Chondrocyte (in vitro differentiated cells): Measurements from ENCODE around the gene KLHL18. TPM values are rescaled to one million over a fixed set of nuclear protein-coding genes. Genes with fewer than 3 reads are reported as not detected.
"Not testable (repeated sequence)": the region's sequence is repeated elsewhere in the genome, so short reads cannot be mapped to it uniquely, and the experiment has no call there.

ENCODE experiments used
- DNase-seq: peaks from one replicate; pipeline ENCODE4 v3.0.0; 2021; ENCODE audit warnings: mixed read lengths, low spot score
- H3K27ac Mint-ChIP-seq: one replicate; pipeline ENCODE4 v1.8.0; 2021; ENCODE audit warnings: mild to moderate bottlenecking, moderate library complexity, mixed read lengths; ENCODE audit not compliant: unreplicated experiment
- H3K27me3 Mint-ChIP-seq: 2 replicates; pipeline ENCODE4 v1.8.0; 2021; ENCODE audit warnings: low read depth, mixed read lengths
- H3K36me3 Mint-ChIP-seq: 2 replicates; pipeline ENCODE4 v1.8.0; 2021; ENCODE audit warnings: low read depth, mixed read lengths
- H3K4me1 Mint-ChIP-seq: 2 replicates; pipeline ENCODE4 v1.8.0; 2021; ENCODE audit warnings: low read depth, mild to moderate bottlenecking, mixed read lengths
- H3K4me3 Mint-ChIP-seq: one replicate; pipeline ENCODE4 v1.8.0; 2021; ENCODE audit warnings: mild to moderate bottlenecking, moderate library complexity, mixed read lengths; ENCODE audit not compliant: unreplicated experiment
- H3K9me3 Mint-ChIP-seq: 2 replicates; pipeline ENCODE4 v1.8.0; 2021; ENCODE audit warnings: low read depth, mixed read lengths
- total RNA-seq: library from RNA; stranded (reverse); gene quantifications from 3 replicates; pipeline ENCODE4 v1.2.1, GENCODE V29; 2021
- TF ChIP-seq, protein P1 (sequence below): fragments of 200-600 bp; sonication (generic); IDR thresholded peaks from 2 replicates; pipeline ENCODE4 v1.5.0; 2021; ENCODE audit warnings: antibody characterized with exemption, mild to moderate bottlenecking, moderate library complexity

The KLHL18 gene
- total RNA-seq, 1 donor from 2014 or later = 31.9 TPM

DNA sequence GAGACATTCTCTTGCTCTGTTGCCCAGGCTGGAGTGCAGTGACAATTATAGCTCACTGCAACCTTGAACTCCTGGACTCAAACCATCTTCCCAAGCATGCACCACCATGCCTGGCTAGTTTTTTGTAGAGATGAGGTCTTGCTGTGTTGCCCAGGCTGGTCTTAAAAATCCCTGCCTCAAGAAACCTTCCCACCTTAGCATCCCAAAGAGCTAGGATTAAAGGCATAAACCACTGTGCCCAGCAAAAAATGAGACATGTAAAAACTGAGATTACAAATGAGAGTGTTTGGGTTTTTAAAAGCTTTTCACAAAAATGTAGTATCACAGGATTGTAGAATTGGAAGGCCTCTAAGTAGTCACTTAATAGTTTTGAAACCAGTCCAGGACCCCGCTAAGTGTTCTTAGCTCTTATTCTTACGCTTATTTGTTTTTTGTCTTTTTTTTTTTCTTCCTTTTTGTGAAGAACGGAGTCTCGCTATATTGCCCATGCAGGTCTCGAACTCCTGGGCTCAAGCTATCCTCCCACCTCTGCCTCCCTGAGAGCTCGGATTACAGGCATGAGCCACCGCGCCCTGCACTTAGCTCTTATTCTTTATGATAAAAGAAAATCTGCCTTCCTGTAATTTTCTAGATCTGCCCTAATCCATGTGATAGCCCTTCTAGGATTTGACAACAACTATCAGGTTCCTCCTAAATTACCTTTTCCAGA, 31.5 kb downstream of the KLHL18 start:
- Mint-ChIP-seq H3K27ac (no peak overlapping the region), H3K9me3 (no peaks in the 10 kb centered on the region), H3K27me3 (no peaks in the 10 kb centered on the region), H3K4me3 (no peak overlapping the region), H3K4me1 (peaks cover 20% of the 10 kb centered on the region), H3K36me3 (peaks cover 3% of the 10 kb centered on the region)
- no peak for DNase-seq
- TF ChIP-seq, protein P1, sequence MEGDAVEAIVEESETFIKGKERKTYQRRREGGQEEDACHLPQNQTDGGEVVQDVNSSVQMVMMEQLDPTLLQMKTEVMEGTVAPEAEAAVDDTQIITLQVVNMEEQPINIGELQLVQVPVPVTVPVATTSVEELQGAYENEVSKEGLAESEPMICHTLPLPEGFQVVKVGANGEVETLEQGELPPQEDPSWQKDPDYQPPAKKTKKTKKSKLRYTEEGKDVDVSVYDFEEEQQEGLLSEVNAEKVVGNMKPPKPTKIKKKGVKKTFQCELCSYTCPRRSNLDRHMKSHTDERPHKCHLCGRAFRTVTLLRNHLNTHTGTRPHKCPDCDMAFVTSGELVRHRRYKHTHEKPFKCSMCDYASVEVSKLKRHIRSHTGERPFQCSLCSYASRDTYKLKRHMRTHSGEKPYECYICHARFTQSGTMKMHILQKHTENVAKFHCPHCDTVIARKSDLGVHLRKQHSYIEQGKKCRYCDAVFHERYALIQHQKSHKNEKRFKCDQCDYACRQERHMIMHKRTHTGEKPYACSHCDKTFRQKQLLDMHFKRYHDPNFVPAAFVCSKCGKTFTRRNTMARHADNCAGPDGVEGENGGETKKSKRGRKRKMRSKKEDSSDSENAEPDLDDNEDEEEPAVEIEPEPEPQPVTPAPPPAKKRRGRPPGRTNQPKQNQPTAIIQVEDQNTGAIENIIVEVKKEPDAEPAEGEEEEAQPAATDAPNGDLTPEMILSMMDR = no peak

DNA sequence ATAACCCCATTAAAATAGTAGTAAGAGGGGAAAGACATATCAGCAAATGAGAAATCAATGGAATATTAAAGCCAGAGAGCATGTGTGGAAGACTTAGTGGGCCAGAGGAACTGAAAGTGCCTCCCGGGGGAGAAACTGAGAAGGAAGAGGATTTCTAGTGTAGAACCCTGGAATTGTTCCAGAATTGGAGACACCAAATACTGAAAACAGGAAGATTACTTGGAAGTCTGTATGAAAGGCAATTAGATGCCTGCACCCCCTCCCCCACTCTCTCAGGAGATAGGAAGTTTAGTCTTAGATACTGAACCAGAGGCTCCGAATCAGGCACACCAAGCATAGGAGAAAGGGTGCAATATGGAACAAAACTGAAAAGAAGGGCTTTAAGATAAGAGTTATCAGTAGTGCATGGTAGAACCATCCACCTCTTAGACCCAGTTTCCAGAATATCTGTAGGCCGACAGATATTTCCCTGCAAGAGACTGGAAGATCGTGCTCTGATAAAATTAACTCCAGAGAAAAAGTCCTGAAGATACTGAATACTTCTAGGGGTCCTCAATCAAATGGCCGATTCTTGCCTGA, 32.4 kb downstream of the KLHL18 start:
- no peak for DNase-seq
- Mint-ChIP-seq H3K27me3 (no peaks in the 10 kb centered on the region), H3K27ac (no peak overlapping the region), H3K36me3 (peaks cover 3% of the 10 kb centered on the region), H3K9me3 (no peaks in the 10 kb centered on the region), H3K4me1 (peaks cover 21% of the 10 kb centered on the region), H3K4me3 (no peak overlapping the region)
- TF ChIP-seq, protein P1 = no peak

DNA sequence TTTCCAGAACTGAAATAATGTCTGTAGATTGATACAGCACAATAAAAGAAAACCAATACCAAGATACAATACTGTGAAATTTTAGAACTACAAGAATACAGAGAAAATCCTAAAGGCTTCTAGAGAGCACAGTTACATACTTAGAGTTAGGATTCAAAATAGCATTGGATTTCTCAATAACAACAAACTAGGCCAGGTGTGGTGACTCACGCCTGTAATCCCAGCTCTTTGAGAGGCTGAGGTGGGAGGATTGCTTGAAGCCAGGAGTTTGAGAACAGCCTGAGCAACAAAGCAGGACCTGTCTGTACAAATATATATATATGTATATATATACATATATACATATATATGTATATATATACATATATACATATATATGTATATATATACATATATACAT, 33.4 kb downstream of the KLHL18 start:
- H3K27me3 Mint-ChIP-seq = not testable (repeated sequence)

DNA sequence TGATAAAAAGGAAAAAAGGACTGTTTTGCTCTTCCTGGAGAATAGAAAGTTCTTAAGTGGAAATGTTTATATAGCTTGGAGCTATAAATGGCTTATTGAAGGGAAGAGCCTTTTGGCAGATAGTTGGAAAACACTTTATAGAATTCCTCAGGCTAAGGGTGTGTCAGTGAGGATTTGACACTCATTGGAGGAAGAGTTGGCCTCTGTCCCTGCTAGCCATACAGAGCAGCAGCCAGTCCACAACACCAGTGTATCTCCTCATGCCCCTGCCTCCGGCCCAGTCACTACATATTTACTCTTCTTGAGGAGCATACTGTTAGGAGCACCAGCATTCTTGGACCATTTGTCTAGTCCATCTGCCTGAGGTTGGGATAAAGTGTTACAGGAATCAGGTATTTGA, 36.2 kb downstream of the KLHL18 start:
- Mint-ChIP-seq H3K9me3 (no peaks in the 10 kb centered on the region), H3K36me3 (peaks cover 8% of the 10 kb centered on the region), H3K27me3 (no peaks in the 10 kb centered on the region), H3K4me3 (no peak overlapping the region), H3K27ac (peak overlapping the region; percentile 68), H3K4me1 (peaks cover 28% of the 10 kb centered on the region)
- TF ChIP-seq, protein P1 = no peak
- DNase-seq = no peak

More for the DNA sequence above, 33.4 kb downstream of the KLHL18 start:
- H3K4me3 Mint-ChIP-seq, DNase-seq, H3K36me3 Mint-ChIP-seq, H3K9me3 Mint-ChIP-seq, H3K27ac Mint-ChIP-seq: not testable (repeated sequence)
- H3K4me1 Mint-ChIP-seq = peaks cover 21% of the 10 kb centered on the region

DNA sequence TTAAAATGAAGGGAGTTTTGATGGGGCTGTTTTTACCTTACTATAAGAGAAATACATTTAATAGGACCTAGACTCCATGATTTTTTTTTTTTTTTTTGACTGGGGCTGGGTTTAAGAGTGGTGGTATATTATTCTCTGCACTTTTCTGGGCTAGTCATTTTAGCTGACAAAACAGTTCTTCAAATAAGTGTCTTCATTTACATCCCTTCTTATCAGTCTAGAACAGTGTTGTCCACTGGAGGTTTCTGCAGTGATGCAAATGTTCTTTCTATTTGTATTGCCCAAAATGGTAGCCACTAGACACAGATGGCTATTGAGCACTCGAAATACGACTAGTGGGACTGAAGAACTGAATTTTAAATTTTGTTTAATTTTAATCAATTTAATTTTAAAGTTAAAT, 37.2 kb downstream of the KLHL18 start:
- Mint-ChIP-seq H3K27me3 (no peaks in the 10 kb centered on the region), H3K4me3 (no peak overlapping the region), H3K4me1 (peaks cover 25% of the 10 kb centered on the region), H3K36me3 (peaks cover 9% of the 10 kb centered on the region), H3K27ac (no peak overlapping the region), H3K9me3 (no peaks in the 10 kb centered on the region)
- TF ChIP-seq, protein P1 = no peak
- no peak for DNase-seq
